ENCODE measurements around the gene PDLIM1.

DNA sequence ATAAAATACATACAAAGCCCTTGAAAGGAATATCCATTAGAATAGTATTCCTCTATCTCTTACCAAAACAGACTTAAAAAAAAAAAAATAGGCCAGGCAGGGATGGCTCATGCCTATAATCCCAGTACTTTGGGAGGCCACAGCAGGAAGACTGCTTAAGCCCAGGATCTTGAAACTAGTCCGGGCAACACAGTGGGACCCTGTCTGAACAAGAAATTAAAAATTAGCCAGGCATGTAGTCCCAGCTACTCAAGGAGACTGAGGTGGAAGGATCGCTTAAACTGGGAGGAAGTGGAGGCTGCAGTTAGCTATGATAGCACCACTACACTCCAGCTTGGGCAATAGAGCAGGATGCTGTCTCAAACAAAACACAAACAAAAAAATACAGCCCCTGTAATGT lies 9.6 kb downstream of the PDLIM1 start:
- TF ChIP-seq, protein P1, sequence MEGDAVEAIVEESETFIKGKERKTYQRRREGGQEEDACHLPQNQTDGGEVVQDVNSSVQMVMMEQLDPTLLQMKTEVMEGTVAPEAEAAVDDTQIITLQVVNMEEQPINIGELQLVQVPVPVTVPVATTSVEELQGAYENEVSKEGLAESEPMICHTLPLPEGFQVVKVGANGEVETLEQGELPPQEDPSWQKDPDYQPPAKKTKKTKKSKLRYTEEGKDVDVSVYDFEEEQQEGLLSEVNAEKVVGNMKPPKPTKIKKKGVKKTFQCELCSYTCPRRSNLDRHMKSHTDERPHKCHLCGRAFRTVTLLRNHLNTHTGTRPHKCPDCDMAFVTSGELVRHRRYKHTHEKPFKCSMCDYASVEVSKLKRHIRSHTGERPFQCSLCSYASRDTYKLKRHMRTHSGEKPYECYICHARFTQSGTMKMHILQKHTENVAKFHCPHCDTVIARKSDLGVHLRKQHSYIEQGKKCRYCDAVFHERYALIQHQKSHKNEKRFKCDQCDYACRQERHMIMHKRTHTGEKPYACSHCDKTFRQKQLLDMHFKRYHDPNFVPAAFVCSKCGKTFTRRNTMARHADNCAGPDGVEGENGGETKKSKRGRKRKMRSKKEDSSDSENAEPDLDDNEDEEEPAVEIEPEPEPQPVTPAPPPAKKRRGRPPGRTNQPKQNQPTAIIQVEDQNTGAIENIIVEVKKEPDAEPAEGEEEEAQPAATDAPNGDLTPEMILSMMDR (IDR thresholded peaks at IDR 0.05): no peak
- no peak for TF ChIP-seq EZH2phosphoT487 (IDR thresholded peaks at IDR 0.05; ENCODE audit: borderline replicate concordance, low read depth)
- TF ChIP-seq, protein P2, sequence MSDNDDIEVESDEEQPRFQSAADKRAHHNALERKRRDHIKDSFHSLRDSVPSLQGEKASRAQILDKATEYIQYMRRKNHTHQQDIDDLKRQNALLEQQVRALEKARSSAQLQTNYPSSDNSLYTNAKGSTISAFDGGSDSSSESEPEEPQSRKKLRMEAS (IDR thresholded peaks at IDR 0.05; ENCODE audit: low read depth): no peak
- TF ChIP-seq, protein P3, sequence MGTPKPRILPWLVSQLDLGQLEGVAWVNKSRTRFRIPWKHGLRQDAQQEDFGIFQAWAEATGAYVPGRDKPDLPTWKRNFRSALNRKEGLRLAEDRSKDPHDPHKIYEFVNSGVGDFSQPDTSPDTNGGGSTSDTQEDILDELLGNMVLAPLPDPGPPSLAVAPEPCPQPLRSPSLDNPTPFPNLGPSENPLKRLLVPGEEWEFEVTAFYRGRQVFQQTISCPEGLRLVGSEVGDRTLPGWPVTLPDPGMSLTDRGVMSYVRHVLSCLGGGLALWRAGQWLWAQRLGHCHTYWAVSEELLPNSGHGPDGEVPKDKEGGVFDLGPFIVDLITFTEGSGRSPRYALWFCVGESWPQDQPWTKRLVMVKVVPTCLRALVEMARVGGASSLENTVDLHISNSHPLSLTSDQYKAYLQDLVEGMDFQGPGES (IDR thresholded peaks at IDR 0.05; ENCODE audit: low read depth, low read length): no peak

Measured in SK-N-SH (cell line).